Spleen (tissue), 11 donors: Measurements from ENCODE around the gene TP53I3. TPM values are rescaled to one million over a fixed set of nuclear protein-coding genes. Genes with fewer than 3 reads are reported as not detected.
A peak's percentile ranks its signal among the peaks of the same experiment; 100 is the strongest.

Source experiments
- DNase-seq: peaks from one replicate; pipeline ENCODE4 v3.0.0-alpha.2; 2020
- H3K27ac ChIP-seq, 8 donors: fragments of 200-600 bp; sonication (generic) in 7 of 8; 1 replicate in 4 of 8; 2 replicates in 4 of 8; pipeline versions ENCODE4 v1.5.0 to v1.8.0; 2016 to 2021; ENCODE audit warnings: inconsistent platforms in 4 of 8, mild to moderate bottlenecking in 4 of 8, moderate library complexity in 1 of 8
- H3K27me3 ChIP-seq, 7 donors: fragments of 200-600 bp; sonication (generic) in 6 of 7; replicated peaks in 1 of 7; 1 replicate in 4 of 7; 2 replicates in 3 of 7; pipeline versions ENCODE4 v1.5.0 to v1.8.0; 2016 to 2021; ENCODE audit warnings: inconsistent platforms in 3 of 7, mild to moderate bottlenecking in 1 of 7
- H3K36me3 ChIP-seq, 6 donors: fragments of 200-600 bp; sonication (generic) in 5 of 6; 1 replicate in 4 of 6; 2 replicates in 2 of 6; pipeline versions ENCODE4 v1.5.0 to v1.8.0; 2016 to 2021; ENCODE audit warnings: inconsistent platforms in 2 of 6
- H3K4me1 ChIP-seq, 6 donors: fragments of 200-600 bp; sonication (generic) in 5 of 6; 1 replicate in 3 of 6; 2 replicates in 3 of 6; pipeline versions ENCODE4 v1.5.0 to v1.8.0; 2016 to 2021; ENCODE audit warnings: inconsistent platforms in 3 of 6
- H3K4me3 ChIP-seq, 8 donors: fragments of 200-600 bp; sonication (generic) in 7 of 8; 1 replicate in 4 of 8; 2 replicates in 4 of 8; pipeline versions ENCODE4 v1.5.0 to v1.8.0; 2016 to 2021; ENCODE audit warnings: inconsistent platforms in 4 of 8, mild to moderate bottlenecking in 4 of 8, moderate library complexity in 2 of 8
- H3K9me3 ChIP-seq, 8 donors: fragments of 200-600 bp; sonication (generic) in 7 of 8; 1 replicate in 4 of 8; 2 replicates in 4 of 8; pipeline versions ENCODE4 v1.5.0 to v1.8.0; 2016 to 2021; ENCODE audit warnings: inconsistent platforms in 4 of 8
- POLR2A ChIP-seq, 3 donors: fragments of 450-650 bp; IDR thresholded peaks; one replicate each; pipeline ENCODE4 v1.5.1; 2017; ENCODE audit warnings: antibody characterized with exemption in 3 of 3, mild to moderate bottlenecking in 1 of 3
- POLR2AphosphoS5 ChIP-seq, 3 donors: sonication (generic); formaldehyde crosslinking; IDR thresholded peaks; one replicate each; pipeline ENCODE4 v1.5.1; 2017; ENCODE audit warnings: antibody characterized with exemption in 3 of 3
- WGBS, 5 donors: extraction: QIAGEN DNeasy Blood & Tissue Kit in 3 of 5; methylation state at CpG; one replicate each; pipeline versions ENCODE4 v1.1.5 to v1.1.7; 2013 to 2018; 5-methylcytosine and 5-hydroxymethylcytosine counted together
- intact Hi-C: fragments of 100-400 bp; cut with DNase I; formaldehyde crosslinking; loops from one replicate; pipeline ENCODE4 v1.15.0; 2023; ENCODE audit warnings: low total_unique reads
- polyA plus RNA-seq, 3 donors: library from polyadenylated mRNA; stranded (reverse); fragments of 200-250 nt; gene quantifications; one replicate each; pipeline ENCODE4 v1.2.1, GENCODE V29; 2013
- total RNA-seq, 7 donors: library from RNA; depleted of rRNA in 3 of 7; stranded (reverse); fragments of >200 nt in 3 of 7; fragmentation: NEBNext Ultra II Directional in 4 of 7; extraction: Animal tissue kit (Norgen Biotek cat#: 25700) in 4 of 7; gene quantifications; one replicate each; pipeline versions ENCODE4 v1.1.0 to v1.2.1, GENCODE V29; 2016 to 2021
- TF ChIP-seq, protein P1 (sequence below), 11 experiments: fragments of 200-600 bp in 7 of 11; fragments of 450-650 bp in 4 of 11; sonication (generic) in 4 of 11; IDR thresholded peaks in 8 of 11; conservative IDR thresholded peaks in 3 of 11; 1 replicate in 7 of 11; 2 replicates in 4 of 11; pipeline versions ENCODE4 v1.4.0 to v1.8.0; 2016 to 2021; ENCODE audit warnings: antibody characterized with exemption in 11 of 11, inconsistent platforms in 4 of 11, mild to moderate bottlenecking in 1 of 11
- donor health status: healthy with polysubstance abuse.
- donor health status: DM: no; HTN: no; CAD: no; lungs with moderate emphysema.
- donor health status: DM: no; HTN: no; CAD: no.
- donor health status: Bipolar disorder and iron deficiency.
- donor health status: healthy.
- donor health status: DM: no; HTN: no; CAD: no.
- donor health status: DM: yes; HTN: yes; CAD: no.

The TP53I3 gene
- total and polyA plus RNA-seq, 10 donors: 7.1 to 17.6 (median 10.7) TPM

DNA sequence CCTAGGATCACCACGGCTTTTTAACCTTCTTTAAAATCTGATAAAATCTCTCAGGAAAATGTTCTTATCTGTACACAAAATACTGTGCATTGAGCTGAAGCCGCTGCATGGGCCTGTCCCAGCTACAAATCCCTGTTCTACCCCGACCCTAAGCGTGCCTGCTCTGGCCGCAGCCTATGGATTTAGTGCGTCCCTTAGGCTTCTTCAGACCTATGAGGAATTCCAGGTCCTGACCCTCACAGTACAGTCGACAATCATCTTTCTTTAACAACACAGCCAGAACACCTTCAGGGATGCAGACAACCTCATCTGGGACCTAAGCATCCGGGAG is 37.0 kb downstream of the TP53I3 start:
- H3K27ac ChIP-seq: no peak overlapping the region
- DNase-seq: no peak
- peaks cover 18 to 51% (median 37%) of the 10 kb centered on the region in 6 donors for H3K4me1 ChIP-seq
- peak overlapping the region in 6 of 8 donors; percentile 61 to 82 (median 74) for H3K4me3 ChIP-seq
- peaks cover 0 to 27% (median 0%) of the 10 kb centered on the region in 7 donors for H3K27me3 ChIP-seq
- 38 to 58% (median 46%) methylated on average over 8 of the region's 8 CpGs for WGBS, 5 donors
- no peaks in the 10 kb centered on the region for H3K9me3 ChIP-seq
- intact Hi-C loops: no loop called here
- no peak for TF ChIP-seq POLR2AphosphoS5 (IDR thresholded peaks at IDR 0.05)
- TF ChIP-seq, protein P1, sequence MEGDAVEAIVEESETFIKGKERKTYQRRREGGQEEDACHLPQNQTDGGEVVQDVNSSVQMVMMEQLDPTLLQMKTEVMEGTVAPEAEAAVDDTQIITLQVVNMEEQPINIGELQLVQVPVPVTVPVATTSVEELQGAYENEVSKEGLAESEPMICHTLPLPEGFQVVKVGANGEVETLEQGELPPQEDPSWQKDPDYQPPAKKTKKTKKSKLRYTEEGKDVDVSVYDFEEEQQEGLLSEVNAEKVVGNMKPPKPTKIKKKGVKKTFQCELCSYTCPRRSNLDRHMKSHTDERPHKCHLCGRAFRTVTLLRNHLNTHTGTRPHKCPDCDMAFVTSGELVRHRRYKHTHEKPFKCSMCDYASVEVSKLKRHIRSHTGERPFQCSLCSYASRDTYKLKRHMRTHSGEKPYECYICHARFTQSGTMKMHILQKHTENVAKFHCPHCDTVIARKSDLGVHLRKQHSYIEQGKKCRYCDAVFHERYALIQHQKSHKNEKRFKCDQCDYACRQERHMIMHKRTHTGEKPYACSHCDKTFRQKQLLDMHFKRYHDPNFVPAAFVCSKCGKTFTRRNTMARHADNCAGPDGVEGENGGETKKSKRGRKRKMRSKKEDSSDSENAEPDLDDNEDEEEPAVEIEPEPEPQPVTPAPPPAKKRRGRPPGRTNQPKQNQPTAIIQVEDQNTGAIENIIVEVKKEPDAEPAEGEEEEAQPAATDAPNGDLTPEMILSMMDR (IDR thresholded peaks at IDR 0.05 in 8 of 11, conservative IDR thresholded peaks at IDR 0.05 in 3 of 11): no peak
- no peak for TF ChIP-seq POLR2A (IDR thresholded peaks at IDR 0.05)
- H3K36me3 ChIP-seq: no peaks in the 10 kb centered on the region

DNA sequence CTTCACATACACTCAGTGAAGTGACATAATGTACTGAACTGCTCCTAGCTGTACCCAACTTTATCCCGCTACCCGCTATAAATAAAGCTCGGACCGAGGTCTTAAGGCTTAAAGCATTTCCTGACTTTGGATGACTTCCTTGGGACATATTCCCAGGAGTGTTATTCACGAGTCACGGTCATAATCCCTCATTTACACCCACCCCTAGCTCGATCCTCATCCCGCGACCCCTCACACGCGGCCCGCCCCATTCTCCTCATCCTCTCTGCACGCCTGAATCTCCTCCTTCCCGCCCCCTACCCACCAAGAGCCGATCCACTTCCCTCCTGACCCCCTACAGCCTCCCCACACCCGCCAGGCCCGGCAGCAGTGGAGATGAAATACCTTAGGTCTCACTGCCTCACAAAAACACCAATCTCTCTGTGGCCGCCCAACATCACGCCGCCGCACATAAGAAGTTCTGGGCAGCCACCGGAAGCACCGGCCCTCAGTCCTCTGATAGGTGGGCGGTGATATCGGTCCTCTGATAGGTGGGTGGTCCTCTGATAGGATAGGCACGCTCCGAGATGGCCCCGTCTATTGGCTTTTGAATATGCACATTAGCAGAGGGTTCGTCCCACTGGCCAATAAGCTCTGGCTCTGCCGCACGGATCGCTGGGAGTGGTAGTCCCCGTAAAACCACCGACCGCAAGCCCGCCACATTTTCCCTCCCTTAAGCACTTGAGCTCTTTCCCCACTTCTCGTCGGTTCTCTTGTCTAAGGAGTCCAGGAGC is 37.5 kb downstream of the TP53I3 start, which contains the start of gene WDCP:
WDCP (minus strand) TSS at position 462 of the 773 bp plus-strand sequence. CDS start 7,897 bp downstream, outside the sequence.
- intact Hi-C loops: no loop called here
- TF ChIP-seq, protein P1 (IDR thresholded peaks at IDR 0.05 in 8 of 11, conservative IDR thresholded peaks at IDR 0.05 in 3 of 11): peak in 1 of 11 experiments; percentile 6
- TF ChIP-seq POLR2AphosphoS5 (IDR thresholded peaks at IDR 0.05): peak; percentile 79 to 92 (median 92)
- TF ChIP-seq POLR2A (IDR thresholded peaks at IDR 0.05): peak in 1 of 3 donors; percentile 30
- H3K27me3 ChIP-seq: peaks cover 0 to 27% (median 0%) of the 10 kb centered on the region in 7 donors
- H3K4me3 ChIP-seq: peak within 1 kb of the TSS; percentile 58 to 82 (median 70)
- H3K27ac ChIP-seq: peak within 1 kb of the TSS in 7 of 8 donors; percentile 65 to 84 (median 75)
- peaks cover 18 to 51% (median 37%) of the 10 kb centered on the region in 6 donors for H3K4me1 ChIP-seq
- no peaks in the 10 kb centered on the region for H3K36me3 ChIP-seq
- H3K9me3 ChIP-seq: no peaks in the 10 kb centered on the region
- DNase-seq: peak; percentile 95
- WGBS, 5 donors: 0 to 1% (median 0%) methylated on average over 35 to 38 of the region's 38 CpGs

DNA sequence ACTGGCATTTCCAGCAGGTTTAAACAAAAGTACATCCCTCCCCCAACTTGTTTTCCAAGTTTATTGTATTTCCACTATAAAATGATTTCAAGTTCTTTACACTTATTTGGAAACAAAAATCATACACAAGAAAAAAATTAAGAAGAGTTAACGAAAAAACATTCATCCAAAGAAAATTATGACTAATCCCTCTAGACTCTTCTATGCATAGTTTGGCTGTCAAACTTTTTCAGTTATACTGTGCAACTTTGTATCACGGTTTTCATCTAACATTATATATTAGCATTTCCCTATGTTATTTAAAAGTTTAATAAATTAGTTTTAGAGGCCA is 38.1 kb downstream of the TP53I3 start:
- peaks cover 18 to 51% (median 37%) of the 10 kb centered on the region in 6 donors for H3K4me1 ChIP-seq
- peaks cover 0 to 27% (median 0%) of the 10 kb centered on the region in 7 donors for H3K27me3 ChIP-seq
- 1 to 6% (median 3%) methylated on average over 2 of the region's 2 CpGs for WGBS, 5 donors
- peak overlapping the region in 3 of 8 donors; percentile 65 to 83 (median 81) for H3K27ac ChIP-seq
- TF ChIP-seq POLR2AphosphoS5 (IDR thresholded peaks at IDR 0.05): no peak
- TF ChIP-seq, protein P1 (IDR thresholded peaks at IDR 0.05 in 8 of 11, conservative IDR thresholded peaks at IDR 0.05 in 3 of 11): no peak
- no peak for TF ChIP-seq POLR2A (IDR thresholded peaks at IDR 0.05)
- DNase-seq: no peak
- H3K9me3 ChIP-seq: no peaks in the 10 kb centered on the region
- intact Hi-C loops: no loop called here
- peak overlapping the region; percentile 58 to 82 (median 70) for H3K4me3 ChIP-seq
- H3K36me3 ChIP-seq: no peaks in the 10 kb centered on the region
